GM18870 (cell line): Measurements from ENCODE around the gene CDON.

Source experiments
- ATAC-seq: cut with Tn5 transposase; IDR thresholded peaks from one replicate; pipeline ENCODE4 v1.9.1; 2021; ENCODE audit warnings: moderate library complexity; ENCODE audit not compliant: unreplicated experiment

Gene CDON

DNA sequence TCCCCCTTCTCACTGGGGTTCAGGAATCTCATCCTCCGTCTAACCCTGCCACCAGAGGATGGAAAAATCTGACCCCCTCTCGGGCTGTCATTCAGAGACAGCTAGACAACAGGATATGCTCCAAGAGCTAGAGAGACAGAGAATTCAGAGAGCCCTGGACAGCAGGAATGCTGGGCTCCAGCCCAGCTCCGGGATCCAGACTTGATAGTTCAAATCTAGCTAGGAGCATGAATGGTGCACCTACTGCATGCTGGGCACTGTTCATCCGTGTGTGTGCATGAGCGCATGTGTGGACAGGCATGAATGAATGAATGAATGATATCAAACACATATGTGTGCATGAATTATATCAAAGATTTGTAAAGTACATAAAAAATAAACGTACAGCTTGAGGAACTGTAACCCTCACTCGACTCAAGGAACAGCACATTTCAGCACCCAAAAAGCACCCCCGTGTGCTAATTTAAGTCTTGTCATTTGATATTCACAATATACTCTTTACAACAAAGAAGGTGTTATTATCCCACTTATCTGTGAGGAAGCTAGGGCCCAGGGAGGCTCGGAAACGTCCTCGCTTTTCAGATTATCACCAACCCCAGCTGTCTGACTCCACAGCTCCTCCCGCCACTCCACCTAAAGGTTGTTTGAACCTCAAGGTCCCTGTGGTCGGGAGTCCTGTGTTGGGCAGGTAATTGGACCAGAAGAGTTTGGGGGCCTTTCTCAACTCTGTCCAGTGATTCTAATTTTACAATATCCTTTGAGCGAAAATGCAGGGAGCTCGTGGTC, 117.5 kb downstream of the CDON start:
- no peak for ATAC-seq

DNA sequence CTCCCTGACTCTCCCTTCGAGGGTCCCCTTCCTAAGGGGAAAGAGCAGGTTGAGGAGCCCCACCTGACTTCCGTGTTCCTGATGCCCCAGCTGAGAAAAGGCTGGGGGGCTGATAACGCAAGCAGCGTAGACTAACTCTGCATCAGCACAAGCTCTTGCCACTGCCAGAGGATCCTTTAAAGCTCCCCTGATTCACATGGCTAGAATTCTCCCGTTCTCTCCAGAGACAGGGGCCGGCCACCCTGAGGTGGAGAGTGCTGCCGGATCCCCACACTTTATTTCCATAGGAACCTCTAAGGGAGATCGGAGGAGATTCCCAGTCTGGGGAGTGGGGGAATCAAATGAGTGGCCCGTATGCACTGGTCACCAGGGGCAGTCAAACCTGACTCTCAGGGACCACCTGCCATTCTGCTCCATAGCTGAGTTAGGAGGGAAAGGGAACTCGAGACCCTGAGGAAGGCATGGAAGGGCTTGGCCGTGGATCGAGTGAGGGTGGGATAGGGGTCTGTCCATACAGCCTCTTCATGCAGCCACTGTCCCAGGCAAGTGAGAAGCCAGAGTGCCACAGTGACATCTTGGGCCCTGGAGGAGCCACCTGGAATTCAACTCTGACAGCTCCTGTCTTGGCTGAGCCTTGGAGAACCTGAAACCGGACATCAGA, 118.2 kb downstream of the CDON start:
- no peak for ATAC-seq

DNA sequence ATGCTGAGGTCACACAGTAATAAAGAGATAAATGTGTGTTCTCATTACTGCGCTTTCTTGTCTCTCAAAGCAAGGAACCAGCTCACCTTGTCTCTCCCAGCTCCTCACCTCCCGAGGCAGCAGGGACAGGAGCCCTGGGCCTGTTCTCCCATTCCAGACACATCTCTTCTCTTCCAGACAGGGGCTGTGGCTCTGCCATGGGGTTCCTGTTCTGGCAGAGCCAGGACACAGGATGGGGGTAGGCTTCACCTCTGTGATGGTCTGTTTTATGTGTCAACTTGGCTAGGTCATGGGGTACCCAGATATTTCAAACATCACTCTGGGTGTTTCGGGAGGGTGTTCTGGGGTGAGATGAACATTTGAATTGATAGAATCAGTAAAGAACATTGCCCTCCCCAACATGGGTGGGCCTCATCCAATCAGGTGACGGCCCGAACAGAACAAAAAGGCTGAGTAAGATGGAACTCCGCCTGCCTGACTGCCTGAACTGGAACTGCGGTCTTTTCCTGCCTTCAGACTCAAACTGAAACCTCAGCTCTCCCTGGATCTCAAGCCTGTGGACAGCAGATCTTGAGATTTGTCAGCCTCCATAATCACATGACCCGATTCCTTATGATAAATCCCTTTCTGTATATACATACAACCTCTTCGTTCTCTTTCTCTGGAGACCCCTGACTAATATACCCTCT, 118.9 kb downstream of the CDON start:
- ATAC-seq = no peak

DNA sequence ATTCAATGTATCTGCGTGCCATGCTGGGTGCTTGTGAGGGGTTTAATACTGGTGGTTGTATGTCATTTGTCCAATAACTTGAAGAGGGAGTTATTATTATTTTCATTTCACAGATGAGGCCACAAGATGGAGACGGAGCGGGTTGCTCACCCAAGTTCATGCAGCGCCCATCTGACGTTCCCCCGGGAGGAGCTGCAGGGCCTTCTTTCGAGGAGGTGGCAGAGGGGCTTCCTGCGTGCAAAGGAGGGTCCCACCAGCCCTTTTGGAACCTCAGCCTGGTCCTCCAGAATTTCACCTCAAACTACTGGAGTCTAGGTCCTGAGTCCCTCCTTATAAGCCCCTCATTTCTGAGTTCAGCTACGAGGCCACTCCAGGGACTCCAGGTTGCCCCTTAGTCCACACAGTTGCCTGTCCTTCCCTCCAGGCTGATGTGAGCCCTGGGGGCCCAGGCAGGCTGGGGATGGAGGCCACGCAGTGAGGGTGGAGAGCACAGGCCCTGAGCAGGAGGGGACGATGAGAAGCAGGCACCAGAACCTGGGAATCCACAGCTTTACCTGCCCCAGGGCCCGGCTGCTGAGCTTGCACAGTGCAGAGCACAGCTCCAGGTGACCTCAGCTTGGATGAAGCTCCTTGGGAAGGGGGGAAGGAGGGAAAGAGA, 119.8 kb downstream of the CDON start:
- ATAC-seq = no peak

DNA sequence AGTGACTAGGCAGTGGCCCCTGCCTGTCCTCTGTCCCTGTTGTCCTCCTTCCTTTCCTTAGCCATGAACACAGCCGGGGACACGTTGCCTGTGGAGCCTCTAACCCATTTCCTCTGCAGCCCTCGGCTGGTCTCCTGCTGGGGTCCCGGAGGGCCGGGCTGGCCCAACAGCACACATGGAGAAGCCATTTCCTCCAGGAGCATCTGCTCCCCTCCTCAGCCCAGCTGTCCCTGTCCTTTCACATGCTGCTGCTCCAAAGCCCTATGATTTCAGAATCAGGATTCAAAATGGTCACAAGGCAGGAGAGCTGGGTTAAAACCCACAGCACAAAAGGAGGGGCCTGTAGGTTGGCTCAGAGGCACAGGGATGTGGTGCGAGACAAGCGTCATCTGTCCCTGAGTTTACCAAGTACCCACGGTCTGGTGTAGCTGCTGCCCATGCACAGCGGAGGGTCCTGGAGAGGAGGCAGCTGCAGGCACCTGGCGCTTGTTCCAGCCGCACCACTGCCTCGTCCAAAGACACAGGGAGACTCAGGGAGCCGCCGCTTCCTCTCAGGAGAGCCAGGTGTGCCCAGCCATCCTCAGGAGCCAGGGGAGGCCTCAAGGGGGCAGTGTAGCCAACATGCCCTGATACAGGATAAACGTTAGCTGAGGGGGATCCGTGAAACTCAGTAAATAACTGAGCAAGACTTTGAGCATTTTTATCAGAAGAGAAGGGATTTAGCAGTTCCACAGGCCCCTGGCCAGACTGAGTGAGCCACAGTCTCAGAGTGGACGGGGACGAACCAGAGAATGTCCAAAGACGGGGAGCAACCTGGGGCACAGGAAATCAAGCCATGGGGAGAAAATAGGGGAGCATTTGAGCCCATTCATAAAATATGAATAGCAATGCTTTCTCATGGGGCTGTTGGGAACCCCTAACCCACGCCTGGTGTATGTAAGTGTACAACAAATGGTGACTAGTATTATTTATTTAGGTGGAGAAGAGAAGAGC, 120.8 kb downstream of the CDON start:
- no peak for ATAC-seq

DNA sequence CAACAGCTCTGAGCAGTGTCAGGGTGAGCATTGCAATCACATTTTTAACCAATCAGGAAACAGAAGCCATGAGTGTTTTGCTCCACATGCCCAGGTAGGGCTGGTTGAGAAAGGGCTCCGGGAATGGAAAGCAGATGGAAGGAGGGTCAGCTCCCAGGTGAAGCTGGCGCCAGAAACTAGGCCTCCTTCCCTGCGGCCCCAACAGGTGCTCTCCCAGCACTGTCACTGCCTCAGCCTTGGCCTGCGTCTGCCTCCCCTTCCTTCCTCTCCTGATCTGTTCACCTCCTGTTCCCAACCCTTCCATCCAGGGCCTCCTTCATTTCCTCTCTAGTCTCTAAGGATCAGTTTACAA, 121.4 kb downstream of the CDON start:
- no peak for ATAC-seq

DNA sequence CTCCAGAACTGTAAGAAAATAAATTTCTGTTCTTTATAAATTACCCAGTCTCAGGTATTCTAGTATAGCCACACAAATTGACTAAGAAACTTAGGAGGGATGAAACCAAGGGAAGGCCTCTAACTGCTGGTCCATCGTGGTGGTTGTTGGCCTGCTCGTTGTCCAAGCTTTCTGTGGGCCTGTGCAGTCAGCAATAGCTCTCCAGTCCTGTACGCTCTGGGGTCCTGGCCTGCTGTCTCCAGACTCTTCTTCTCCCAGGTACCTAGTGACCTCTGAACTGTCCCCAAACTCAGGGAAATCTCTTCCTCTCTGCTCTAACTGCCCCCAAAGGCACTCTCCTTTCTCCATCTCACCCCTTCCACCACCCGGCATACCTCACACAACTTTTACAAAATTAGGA, 122.5 kb downstream of the CDON start:
- ATAC-seq = no peak

DNA sequence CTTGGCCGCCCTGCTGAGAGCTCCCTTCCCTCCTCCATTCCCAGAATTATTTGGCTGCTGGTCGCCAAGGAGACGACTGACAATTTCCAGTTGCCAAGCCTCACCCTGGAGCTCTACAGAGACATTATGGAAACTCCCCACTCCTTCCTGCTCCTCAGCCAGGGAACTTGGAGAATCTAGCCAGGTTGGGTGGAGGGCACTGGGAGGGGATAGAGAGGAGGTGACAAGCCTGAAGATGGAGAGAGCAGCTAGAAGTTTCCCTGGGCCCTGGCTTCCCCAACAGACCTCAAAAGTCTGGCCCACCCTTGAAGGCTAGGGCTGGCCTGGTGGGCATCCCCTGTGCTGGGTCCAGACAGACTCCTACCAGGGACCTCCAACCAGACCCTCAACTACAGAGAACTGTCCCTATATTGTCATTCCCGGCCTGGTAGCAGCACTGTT, 123.6 kb downstream of the CDON start:
- ATAC-seq = no peak

DNA sequence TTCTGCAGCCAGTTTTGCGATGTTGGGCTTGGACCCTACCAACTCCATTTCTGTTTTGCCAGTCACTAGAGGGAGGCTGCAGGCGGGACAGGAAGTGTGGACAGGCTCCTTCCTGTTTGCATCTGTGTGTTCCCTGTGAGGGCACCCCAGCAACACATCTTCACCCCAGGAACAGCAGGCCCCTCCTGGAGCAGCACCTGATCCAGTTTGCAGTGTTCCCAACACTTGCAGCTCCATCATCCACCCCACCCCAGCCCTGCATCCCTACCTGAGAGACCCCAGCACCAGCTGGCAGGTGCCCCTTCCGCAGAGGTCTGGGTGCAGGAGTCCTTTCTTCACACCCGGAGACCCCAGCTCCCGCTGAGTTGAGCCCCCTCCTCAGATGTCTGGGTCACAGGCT, 124.2 kb downstream of the CDON start:
- no peak for ATAC-seq

DNA sequence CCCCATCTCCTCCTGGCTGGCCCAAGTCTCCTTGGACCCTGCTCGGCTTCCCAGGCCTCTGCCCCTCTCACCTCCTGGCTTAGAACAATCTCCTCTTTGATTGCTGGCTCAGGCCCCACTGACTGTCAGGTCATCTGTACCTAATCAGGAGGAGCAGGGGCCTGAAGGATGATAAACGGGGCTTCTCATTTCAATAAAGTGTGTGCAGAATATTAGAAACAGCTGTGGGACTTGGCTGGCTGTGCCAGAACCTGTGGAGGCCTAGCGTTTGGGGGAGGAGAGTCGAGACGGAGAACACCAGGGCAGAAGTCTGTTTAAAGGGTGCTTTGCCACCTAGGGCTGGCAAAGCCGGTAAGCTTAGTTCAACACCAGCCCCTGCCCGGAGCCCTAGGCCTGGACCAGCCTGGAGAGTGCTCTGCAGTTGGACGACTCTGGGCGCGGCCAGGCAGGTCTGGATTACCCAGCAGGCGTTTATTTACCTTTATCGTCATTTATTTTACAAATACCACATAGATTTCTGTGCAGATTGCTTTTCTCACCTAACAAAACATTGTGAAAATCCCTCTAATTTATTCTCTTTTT, 127.0 kb downstream of the CDON start:
- ATAC-seq = no peak

DNA sequence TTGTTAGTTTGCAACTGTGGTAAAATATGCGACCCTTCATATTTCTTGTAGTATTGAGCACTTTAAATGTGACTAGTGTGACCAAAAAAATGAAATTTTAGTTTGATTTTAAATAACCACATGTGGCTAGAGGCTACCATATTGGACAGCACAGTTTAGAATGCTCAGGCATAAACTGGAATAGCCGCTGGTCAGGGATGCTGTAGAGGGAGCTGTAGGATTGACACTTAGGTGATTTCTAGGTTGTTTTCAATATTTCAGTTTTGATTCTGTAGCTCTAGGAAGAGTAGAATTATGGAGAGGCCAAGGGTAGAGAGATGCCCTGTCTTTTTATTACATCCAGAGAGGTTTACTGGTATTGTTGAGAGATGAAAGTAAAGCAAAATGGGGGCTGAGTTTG, 127.6 kb downstream of the CDON start:
- ATAC-seq = no peak

DNA sequence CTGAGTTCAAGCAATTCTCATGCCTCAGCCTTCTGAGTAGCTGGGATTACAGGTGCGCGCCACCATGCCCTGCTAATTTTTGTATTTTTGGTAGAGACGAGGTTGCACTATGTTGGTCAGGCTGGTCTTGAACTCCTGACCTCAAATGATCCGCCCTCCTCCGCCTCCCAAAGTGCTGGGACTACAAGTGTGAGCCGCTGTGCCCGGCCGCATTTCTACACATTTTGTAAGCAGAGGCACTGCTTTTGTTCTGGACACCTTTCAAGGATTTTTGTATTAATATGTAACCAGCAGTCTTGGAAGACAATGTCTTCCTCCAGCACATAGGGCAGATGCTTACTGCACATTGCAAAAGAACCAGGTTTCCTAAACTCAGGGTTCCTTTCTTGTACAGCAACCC, 128.2 kb downstream of the CDON start:
- ATAC-seq = no peak

DNA sequence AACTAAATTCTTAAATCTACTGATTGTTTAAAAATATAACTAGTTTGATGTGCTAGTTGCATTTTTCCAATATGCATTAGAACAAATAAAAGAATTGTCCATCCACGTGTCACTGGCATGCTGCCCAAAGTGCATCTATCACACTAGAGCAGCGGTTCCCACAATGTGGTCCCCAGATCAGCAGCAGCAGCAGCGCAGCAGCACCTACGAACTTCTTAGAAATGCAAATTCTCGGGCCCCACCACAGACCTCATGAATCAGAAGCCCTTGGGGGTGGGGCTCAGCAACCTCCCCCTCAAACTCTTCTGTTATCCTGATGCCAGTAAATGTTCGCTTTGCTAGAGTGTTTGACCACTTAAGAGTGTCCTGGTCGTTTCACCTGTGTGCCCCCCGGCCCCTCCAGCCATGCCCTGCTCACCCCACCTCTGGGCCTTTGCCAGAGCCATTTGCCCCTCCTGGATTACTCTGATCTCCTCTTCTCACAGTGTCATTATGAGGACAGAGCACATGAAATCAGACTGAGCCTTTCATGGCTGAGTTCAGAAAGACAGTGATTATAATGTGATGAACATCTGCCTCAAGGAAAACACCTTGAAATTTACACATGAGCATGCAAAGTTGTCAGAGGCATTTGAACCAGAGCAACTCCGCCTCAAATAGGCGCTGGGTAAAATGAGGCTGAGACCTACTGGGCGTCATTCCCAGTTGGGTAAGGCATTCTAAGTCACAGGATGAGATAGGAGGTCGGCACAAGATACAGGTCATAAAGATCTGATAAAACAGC, 129.4 kb downstream of the CDON start:
- no peak for ATAC-seq

DNA sequence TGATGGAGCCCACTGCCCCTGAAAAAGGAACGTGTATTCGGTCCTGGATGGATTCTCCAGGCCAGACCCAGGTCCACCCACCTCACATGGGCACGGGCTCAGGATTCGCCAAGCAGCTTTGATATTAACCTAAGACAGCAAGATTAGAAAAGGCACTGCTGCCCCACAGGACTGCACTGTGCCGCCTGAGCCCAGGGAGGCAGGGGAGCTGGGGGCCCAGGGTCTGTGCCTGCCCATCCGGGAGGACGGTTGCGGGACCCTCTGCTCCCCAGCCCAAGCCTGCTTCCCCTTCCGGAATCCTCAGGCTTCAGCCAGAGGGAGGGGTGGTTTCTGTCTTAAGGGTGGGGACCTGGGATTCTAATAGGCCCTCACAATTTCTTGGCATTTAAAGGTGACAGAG, 130.4 kb downstream of the CDON start:
- ATAC-seq = no peak

DNA sequence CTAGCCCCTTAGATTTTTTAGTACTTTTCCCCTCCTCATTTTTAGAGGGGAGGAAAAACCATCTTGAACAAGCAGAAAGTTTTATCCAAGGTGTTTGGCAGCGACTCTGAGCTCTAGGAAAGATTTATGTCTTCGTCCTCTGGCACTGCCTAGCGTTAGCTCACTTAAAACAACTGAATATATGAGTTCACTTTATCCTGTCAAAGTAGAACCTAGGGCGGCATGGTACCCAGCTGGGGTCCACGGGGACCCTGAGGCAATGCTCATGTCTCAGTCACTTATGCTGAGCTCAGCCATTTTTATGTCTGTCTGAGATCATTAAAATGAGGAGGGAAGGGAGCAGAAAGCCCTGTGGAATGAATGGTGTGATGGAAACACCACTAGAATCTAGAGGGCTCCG, 131.0 kb downstream of the CDON start:
- no peak for ATAC-seq

DNA sequence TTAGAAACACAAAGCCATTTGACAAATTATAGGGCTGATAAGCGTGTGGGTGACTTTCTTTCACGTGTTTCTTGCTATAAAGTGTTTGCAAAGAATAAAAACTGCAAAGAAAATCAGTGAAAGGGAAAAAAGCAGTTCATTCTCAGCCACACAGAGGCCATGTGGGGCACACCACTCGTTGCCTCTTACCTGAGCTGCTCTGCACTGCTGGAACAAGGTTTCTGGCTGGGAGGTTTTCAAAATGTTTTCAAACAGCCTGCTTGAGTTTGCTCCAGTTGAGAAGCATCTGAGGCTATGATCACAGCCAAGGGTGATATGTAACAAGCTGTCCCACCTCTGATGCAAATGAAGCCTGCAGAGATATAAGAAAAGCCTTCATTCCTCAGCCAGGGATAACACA, 131.6 kb downstream of the CDON start:
- no peak for ATAC-seq

DNA sequence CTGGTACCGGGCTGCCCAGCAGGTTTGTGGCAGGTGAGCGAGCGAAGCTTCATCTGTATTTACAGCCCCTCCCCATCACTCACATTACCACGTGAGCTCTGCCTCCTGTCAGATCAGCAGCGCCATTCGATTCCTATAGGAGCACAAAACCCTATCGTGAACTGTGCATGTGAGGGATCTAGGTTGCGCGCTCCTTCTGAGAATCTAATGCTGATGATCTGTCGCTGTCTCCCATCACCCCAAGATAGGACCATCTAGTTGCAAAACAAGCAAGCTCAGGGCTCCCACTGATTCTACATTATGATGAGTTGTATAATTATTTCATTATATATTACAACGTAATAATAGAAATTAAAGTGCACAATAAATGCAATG, 132.6 kb downstream of the CDON start:
- no peak for ATAC-seq

DNA sequence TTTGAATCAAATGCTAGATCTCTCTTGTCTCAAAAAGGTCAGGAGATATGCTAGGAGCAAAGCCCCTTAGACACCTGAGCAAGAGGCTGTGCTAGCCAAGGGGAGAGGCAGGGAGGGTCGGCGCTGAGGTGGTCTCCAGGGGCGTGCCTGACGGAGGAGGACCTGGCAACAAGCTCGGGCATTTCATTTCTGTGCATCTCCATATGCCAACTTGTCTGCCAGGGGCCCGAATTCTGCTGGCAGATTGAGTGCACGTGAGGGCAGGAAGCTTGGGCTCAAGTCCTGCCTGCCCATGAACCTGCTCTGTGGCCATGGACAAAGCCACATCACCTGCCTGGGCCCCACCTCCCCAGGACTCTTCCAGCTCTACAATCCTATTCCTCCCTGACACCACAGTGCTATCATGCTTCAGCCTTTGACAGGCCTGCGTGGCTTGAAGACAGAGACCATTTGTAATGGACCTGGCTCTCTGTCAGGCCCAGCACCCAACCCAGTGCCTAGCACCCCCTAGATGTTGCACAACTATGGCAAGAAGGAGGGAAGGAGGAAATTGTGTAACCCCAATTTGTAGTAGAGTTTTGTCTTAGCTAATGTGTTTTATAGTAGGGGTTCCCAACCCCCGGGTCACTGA, 133.1 kb downstream of the CDON start:
- ATAC-seq = no peak

DNA sequence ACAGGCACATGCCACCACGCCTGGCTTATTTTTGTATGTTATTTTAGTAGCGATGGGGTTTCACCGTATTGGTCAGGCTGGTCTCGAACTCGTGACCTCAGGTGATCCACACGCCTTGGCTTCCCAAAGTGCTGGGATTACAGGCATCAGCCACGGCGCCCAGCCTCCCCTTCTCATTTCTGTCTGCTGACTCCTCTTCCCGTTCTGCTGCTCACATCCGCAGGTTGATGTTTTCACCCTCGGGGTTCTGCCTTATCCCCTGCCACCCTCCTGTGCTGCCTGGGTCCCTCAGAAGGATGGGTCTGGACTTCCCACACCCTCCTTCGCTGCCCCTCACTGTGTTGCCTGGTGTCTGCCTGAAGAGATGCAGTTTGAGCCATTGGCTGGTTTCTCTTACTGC, 136.0 kb downstream of the CDON start:
- no peak for ATAC-seq
